Measurements from ENCODE around the gene EDC3. TPM values are rescaled to one million over a fixed set of nuclear protein-coding genes. Genes with fewer than 3 reads are reported as not detected.
A peak's percentile ranks its signal among the peaks of the same experiment; 100 is the strongest.
"Not testable (repeated sequence)": the region's sequence is repeated elsewhere in the genome, so short reads cannot be mapped to it uniquely, and the experiment has no call there.

Gene EDC3
- total RNA-seq, 1 donor from 2014 or later, result 39.9 TPM

DNA sequence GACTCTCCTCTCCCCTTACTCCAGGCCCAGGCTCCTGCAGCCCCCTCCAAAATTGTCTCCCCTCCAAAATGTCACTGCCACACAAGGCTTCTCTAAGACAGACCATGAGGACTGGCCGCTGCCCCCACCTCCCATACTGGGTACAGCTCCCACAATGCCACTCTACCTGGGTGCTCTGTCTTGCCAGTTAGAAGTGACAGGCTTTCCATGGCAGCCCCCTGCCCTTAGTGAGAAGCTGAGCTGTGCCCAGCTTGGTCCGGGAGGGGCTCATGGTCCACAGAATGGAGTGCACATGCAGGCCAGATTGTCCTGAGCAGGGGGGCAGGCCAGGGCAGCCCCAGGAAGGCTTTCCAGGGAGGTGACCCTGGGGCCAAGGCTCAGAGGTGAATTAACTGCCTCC is 83.1 kb downstream of the EDC3 start:
- DNase-seq (ENCODE audit: extremely low read depth, low read depth, low spot score), result no peak

DNA sequence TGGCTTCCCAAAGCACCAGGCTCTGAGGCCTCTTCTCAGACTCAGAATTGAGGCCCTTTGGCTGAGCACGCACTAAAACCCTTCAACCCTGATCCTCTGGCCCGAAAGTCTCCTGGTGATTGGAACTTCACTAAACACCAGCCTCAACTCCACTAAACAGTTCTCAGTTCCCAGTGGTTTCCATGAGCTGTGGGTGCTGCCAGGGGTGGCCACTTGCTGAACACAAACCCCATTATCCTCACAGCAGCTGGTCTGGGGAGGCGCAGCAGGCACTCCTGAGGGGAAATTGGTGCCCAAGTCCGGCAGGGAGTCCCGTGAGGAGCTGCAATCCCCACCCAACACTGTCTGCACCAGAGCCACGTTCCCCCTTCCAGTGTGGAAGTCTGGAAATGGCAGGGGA is 84.0 kb downstream of the EDC3 start:
- no peak for DNase-seq (ENCODE audit: extremely low read depth, low read depth, low spot score)

DNA sequence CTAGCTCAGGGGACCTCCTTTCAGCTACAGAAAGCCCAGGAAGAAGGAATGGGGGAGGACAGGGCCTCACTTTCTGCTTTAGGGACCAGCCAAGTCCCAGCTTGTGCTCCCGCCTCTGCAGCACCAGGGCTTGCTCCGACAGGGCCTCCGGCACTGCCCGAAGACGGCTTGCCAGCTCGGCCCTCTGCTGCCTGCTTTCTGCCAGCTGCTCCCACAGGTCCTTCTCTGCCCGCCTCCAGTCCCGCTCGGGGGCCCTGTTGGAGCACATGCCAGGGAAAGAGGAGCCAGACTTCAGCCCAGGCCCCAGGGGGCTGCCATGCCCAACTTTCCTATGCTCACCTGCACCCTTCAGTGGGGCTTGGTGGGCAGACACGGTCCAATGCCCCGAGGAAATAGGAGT is 84.5 kb downstream of the EDC3 start:
- DNase-seq (ENCODE audit: extremely low read depth, low read depth, low spot score), result no peak

DNA sequence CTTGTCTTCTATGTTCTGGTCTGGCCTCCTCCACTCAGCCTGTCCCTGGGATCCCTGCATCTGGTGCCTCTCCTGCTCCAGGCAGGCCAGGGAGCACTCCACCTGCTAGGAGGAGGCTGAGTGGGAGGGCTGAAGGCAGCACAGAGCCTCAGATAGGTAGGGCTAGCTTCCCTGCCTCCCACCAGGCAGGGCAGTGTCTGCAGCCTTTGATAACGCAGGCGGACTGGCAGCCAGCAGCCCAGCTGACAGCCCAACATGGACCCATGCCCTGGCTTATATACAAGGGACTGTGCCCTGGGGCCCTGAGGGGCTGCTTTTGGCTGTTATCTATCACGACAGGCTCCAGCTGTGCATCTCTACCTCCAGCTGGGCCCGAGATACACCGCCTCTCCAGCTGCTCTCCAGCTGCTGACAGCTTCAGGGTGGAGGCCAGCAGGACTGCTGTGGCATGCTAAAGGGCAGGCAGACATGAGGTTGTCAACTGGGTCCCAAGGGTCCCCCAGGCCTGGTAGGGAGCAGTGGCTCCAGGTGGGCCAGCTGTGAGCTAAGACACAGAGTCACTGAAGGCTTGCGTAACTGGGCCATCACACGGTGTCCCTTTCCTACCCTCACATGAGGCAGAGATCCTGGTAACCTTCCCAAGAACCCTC is 85.4 kb downstream of the EDC3 start:
- DNase-seq (ENCODE audit: extremely low read depth, low read depth, low spot score), result no peak

DNA sequence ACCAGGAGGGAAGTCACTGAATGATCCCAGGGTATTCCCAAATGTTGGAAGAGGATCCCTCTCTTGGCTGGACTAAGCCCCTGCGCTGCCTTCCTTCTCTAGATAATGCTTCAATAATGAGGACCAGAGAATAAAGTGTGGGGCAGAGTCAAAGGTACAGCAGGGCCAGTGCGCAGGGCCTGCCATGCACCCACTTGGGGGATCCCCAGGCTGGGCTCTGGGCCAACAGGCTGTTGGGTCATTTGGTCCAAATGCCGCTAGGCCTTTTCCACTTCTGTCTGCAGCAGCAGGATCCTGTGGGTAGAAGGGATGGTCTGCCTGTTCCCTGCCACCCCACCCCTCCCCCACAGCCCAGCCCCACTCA is 85.9 kb downstream of the EDC3 start:
- DNase-seq (ENCODE audit: extremely low read depth, low read depth, low spot score), result no peak

DNA sequence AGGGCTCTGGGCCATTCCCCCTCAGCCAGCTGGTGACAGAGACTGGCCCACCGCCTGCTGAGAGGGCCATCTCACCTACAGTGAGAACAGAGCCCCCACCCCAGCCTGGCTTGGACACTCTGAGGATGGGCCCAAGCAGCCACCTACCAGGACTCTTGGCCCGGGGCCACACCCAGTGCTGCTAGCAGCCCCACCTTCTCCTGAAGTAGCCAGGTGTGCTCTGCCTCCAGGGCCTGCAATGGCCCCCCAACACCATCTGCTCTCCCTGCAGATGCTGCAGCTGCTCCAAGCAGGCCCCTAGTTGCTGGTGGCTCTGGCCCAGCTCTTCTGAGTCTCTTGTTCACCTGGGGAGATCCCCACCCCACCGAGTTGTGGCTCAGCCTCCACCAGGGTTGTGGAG is 87.0 kb downstream of the EDC3 start:
- no peak for DNase-seq (ENCODE audit: extremely low read depth, low read depth, low spot score)

DNA sequence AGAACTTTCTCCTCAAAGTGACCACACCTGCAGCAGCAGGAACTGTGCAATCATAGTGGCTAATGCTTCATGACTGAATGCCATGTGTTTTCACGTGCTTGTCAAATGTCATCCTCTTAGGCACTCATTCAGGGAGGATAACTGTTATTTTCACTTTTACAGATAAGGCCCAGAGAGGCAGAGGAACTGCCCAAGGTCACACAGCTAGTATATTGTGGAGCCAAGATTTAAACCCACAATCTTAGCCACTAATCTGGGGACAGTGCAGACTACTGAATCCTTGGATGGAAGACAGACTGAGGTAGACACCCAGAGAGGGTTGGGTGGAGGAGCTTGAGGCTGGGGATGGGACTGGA is 90.1 kb downstream of the EDC3 start:
- DNase-seq (ENCODE audit: extremely low read depth, low read depth, low spot score), result no peak

DNA sequence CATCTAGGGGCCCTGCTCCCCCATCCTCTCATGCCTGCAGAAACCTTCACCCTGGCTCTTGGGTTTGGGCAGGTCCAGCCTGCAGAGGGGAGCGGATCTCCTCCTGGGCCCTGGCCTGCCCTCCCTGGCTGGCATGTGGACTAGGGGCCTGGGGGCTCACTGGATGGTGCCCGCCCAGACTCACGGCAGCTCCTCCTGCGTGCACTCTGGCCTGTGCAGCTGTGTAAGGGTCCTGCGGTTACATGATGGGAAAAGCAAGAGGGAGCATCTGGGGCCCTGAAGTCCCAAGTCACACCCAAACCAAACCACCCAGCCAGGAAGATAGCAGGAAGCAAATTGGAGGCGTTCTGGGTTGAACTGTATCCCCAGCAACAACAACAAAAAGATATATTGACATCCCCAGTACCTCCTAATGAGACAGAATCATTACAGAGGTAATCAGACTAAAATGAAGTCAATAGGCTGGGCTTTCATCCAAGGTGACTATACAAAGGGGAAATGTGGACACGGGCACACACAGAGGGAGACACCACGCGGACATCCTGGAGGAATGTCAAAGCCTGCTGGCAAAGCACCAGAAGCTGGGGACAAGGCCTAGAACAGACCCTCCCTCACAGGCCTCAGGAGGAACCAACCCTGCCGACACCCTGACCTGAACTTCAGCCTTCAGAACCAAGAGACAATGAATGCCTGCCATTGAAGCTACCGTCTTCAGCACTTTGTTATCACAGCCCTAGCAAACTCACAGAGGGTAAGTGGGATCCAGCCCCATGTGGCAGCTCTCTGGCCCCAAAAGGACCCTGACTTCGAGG is 90.6 kb downstream of the EDC3 start:
- DNase-seq (ENCODE audit: extremely low read depth, low read depth, low spot score), result no peak

DNA sequence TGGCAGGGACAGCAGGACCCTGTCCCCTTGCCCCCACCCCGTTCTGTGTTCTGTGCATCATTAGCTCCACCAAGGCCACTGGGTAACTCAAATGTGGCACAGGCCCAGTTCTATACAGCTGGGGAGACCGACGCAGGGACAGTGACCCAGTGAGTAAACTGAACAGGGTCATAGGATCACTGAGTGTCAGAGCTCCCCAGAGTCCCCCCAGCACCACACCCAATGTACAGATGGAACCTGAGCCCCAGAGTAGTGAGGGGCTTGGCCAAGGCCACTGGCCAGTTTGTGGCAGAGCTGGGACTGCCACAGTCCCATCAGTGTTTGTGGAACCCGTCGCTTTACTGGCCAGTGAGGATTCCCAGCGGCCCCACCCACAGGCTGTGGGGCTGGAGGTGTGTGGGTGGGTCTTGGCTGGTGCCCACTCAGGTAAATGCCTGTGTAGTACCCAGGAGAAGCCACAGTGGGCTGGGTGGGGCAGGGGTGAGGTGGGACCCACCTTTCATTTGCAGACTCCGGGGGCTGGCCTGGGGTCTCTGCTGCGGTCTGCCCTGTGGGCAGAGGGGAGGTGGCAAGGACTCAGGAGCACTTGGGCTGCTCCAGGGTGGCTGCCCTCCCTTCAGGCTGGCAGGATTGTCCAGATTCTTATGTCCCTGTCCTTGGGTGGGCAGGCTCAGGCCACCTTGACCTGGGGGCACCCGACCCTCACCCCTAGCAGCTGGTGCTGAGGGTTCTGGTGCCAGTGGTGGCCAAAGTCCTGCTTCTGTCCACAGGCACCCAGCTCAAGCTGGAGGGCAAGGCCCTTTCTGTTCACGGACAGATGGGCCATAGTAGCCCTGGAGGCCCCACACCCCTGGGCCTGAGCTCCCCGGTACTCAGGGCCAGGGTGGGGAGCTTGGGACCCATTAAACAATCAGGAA is 91.8 kb downstream of the EDC3 start:
- DNase-seq (ENCODE audit: extremely low read depth, low read depth, low spot score), result no peak

DNA sequence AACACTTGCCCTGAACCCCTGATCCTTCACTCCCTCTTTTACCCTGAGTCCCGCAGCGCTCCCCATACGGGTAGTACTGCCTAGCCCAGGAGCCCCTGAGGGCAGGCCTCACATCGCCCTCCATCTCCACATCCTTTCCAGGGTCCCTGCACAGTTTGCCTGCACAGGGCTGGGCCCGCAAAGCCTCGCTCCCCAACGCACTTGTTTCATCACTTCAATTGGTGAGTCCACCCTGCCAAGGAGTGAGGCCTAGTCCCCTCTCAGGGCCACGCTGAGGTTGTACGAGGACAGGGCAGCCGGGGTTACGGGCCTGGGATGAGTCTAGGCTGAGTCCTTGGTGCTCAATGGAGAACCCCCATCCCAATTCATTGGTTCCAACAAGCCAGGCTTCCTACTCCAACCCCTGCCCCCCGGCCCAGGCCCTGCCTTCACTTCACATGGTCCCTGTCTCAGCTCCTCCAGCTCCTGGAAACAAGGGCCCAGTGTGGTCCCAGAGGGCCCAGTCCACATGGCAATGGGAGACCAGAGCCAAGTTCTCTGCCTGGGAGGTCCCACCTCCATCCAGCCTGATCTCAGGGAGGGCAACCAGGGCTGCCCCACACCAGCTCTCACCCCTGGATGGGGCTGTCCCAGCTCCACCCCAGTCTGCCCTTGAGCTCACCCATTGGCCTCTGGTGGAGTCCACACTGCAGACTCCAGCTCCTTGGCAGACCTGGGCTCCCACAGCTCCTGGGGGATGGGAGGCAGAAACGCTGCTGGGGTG is 92.6 kb downstream of the EDC3 start:
- no peak for DNase-seq (ENCODE audit: extremely low read depth, low read depth, low spot score)

DNA sequence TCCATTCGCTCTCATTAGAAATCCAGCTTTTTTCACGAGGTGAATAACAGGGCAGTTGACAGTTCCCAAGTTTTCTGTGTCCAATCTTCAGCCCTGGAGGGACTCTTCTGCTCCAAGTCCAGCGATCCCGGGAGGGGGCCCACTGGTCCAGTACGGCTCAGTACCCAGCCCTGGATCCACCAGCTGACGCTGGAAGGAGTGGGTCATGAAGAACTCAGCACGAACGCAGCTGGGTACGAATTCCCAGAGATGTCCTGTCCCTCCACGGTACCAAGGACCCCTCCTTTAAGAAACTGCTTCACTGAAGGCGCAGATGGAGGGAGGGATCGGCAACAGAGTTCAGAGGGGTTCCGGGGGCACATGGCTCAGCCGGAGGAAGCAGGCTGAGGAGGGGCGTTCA is 96.7 kb downstream of the EDC3 start:
- no peak for DNase-seq (ENCODE audit: extremely low read depth, low read depth, low spot score)

DNA sequence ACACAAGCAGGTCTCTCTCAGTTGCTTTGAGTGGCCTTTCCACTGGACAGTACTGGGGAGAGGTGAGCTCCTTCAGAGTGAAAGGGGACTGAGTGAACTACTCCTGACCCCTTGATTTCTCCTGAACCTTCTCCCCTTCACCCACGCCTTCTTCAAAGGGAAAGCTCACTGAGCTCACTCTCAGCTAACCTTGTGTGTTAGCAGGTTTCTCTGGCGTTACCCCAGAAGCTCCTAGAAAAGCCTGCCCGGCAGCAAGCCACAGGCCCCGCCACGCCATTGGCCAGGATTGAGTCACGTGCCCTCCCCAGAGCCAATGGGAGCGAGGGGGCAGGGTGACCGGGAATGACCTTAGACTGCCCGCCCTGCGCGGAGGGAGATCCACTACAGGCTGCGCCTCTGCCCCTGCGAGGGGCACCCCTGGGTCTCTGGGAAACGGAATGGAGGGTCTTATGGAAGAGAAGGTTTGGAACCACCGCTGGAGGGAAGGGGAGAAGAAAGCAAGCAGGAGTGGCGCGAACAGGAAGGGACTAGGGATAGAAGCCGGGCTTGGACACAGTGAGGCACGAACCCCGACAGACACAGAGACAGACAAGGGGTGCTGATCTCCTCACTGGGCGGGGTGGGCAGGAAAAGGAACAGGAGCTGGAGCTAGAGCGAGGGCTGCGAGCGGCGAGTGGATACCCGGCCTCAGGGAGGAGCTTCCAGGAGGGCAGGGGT is 97.5 kb downstream of the EDC3 start:
- DNase-seq (ENCODE audit: extremely low read depth, low read depth, low spot score), result peak; percentile 41

DNA sequence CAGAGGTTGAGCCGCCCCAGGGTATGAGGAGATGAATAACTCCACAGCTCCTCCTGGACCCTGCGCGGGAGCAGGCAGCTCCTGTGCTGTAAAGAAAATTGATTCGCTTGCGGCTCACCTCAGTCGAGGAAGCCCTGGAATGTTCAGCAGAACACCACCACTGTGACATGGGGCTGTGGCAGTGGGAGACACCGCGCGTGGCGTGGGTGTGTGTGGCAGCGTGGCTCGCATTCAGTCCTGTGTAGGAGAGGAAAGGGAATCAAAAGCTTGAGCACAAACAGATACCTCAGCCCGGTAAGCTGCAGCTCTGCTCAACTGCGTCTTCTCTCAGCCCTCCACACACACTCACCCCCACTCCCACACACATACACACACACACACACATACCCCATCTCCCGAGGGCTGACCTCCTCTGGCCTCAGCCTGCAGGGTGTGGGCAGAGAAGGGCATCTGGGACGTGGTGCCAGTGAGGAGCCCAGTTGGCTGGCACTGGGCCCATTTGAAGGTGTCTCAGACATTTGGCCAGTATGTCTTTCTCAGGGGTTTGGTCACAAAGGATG is 98.6 kb downstream of the EDC3 start:
- DNase-seq (ENCODE audit: extremely low read depth, low read depth, low spot score), result not testable (repeated sequence)

DNA sequence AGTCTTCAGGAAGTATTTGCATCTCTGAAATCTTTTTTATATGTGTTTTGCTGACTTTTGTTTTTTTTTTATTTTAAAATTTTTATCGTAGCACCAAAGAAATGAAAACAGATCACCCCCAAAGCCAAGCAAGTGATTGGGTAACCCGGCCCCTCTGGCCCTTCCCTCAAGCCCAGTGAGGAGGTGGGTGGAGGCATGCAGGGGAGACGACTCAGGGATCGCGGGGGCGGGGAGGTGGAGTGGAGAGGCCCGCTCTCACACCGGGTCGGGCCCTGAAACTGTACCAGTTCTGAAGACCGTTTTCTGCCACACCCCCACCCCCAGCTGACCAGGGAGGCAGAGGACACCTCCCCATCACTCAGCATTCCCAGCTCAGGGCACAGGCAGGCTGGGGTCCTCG is 99.1 kb downstream of the EDC3 start:
- not testable (repeated sequence) for DNase-seq (ENCODE audit: extremely low read depth, low read depth, low spot score)

DNA sequence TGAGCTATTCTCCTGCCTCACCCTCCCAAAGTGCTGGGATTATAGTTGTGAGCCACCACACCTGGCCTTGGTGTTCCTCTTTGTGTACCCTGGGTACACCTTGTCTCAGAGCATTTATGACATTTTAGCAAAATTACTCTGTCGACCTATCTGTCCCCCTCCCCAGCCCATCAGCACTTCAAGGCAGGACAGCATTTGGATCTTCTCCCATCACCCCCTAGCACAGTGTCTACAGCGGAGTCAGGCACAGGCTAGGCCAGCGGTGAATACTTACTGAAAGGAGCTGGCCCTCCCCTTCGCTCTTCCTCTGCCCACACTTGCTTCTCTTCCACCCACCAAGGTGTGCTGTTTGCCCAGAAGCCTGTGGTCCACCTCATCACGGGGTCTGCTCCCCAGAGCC is 100.6 kb downstream of the EDC3 start:
- no peak for DNase-seq (ENCODE audit: extremely low read depth, low read depth, low spot score)

DNA sequence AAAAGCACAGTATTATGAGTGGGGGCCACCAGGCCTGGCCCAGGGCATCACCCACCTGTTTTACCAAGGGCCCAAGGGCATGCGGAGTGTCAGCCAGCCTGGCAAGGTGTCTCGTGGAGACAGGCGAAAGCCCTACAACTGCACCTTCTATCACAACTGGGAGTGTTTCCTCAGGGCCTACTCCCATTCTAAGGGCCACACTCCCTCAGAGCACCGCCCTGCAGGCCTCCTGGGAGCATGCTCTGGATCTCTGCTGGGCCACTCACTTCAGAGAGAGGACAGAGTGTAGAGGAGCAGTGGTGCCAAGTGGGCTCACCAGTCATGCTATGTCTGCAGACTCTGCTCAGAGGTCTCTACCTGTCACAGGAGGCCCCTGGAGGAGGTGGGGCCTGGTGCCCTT is 101.4 kb downstream of the EDC3 start:
- DNase-seq (ENCODE audit: extremely low read depth, low read depth, low spot score), result no peak

DNA sequence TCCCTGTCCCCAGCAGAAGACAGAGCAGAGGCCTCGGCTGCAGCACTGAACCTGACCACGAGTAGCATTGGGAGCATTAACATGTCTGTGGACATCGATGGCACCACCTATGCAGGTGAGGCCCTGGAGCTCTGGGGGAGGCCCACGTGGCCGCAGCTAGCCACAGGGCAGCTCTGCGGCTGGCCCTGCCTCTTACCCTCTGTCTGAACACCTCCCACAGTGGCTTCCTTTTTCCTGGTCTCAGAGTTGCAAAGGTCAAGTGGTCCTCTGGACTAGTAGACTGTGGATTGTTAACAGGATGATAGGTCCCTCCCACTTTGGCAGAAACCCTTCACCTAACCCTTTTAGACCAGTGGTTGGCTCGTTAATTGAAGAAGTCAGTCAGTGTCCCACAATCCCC is 102.7 kb downstream of the EDC3 start:
- no peak for DNase-seq (ENCODE audit: extremely low read depth, low read depth, low spot score)

DNA sequence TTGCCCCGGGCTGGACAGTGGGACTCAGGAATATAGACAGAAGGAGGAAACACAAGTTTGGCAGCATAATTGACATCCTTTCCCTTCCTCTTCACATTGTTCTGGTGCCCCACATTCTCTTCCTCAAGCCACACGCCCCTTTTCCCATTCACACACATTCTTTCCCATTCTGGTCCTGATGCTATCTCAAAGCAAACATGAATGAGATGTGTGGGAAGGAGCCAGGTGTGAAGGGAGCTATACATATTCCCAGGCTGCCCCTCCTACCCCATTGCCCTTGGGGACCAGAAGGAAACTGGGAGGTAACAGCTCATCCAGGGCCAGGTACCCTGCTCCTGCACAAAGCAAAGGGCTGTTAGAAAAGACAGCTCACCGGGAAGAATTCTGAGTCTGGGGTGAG is 103.6 kb downstream of the EDC3 start:
- no peak for DNase-seq (ENCODE audit: extremely low read depth, low read depth, low spot score)

DNA sequence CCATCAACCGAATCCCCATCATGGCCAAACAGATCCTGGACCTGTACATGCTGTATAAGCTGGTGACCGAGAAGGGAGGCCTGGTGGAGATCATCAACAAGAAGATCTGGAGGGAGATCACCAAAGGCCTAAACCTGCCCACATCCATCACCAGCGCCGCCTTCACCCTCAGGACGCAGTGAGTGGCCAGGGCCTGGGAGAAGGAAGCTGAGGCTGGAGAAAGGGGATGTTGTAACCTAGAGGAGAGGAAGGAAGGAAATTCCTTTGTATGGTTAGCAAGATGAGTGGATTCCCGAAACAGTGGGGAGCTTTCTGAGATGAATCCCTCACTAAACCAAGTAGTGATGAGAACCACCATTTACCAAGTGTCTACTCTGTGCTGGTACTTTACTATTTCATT is 106.0 kb downstream of the EDC3 start:
- DNase-seq (ENCODE audit: extremely low read depth, low read depth, low spot score), result no peak

DNA sequence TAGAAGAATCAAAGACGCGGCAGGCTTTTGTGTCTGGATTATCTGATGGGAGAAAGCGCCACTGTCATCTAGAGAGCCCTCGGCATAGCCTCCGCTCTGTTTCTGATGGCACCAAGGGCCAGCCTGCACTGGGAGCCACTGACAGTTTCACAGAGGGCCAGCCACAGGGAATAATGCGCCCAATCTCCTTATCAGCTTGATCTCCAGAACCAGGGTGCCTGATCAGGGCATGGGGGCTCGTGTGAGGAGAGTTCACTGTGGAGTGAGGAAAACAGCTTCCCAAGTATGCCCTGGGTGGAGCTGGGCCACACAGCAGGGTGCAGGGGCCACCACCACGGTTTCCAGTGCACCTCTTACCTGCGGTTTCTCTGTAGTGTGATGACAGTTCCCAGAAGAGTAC is 110.0 kb downstream of the EDC3 start:
- no peak for DNase-seq (ENCODE audit: extremely low read depth, low read depth, low spot score)

Data from glomerular endothelial cell (primary cell).